B cell (primary cell): ENCODE data around the gene SREBF1. TPM values are rescaled to one million over a fixed set of nuclear protein-coding genes. Genes with fewer than 3 reads are reported as not detected.

Experiments used
- ATAC-seq: fragments of 200-7000 bp; cut with Tn5 transposase; one replicate; pipeline ENCODE4 v1.10.0; 2021; ENCODE audit warnings: low read depth, mild to moderate bottlenecking, moderate number of reproducible peaks, moderate library complexity
- CTCF ChIA-PET: fragments of 350-600 bp; sonication (Branson Sonifier 250); formaldehyde crosslinking; loops from one replicate; lab custom pipeline; 2021; ENCODE audit warnings: antibody characterized with exemption, inconsistent platforms; lab: Charles Lee
- POLR2A ChIA-PET: fragments of 350-600 bp; sonication (Branson Sonifier 250); formaldehyde crosslinking; loops from one replicate; lab custom pipeline; 2021; ENCODE audit warnings: antibody characterized with exemption; lab: Charles Lee
- DNase-seq: peaks from one replicate; pipeline ENCODE4 v3.0.0; 2013
- H2AFZ ChIP-seq: 2 replicates; pipeline ENCODE4 v1.6.1; 2012; ENCODE audit warnings: mild to moderate bottlenecking, low read depth, low read length; ENCODE audit not compliant: insufficient read depth, poor library complexity, severe bottlenecking
- H3K27ac ChIP-seq, 2 donors: 1 replicate in 1 of 2; 2 replicates in 1 of 2; pipeline ENCODE4 v1.5.1; 2012 to 2013; ENCODE audit warnings: low read length in 2 of 2, mild to moderate bottlenecking in 2 of 2, moderate library complexity in 1 of 2
- H3K27me3 ChIP-seq, 4 experiments: fragments of 200-600 bp in 1 of 4; sonication (generic) in 1 of 4; replicated peaks in 1 of 4; 1 replicate in 2 of 4; 2 replicates in 2 of 4; pipeline versions ENCODE4 v1.6.1 to v1.7.0; 2013 to 2016; ENCODE audit warnings: low read length in 3 of 4, mild to moderate bottlenecking in 2 of 4, mixed read lengths in 1 of 4, moderate library complexity in 1 of 4; ENCODE audit not compliant: insufficient read depth in 4 of 4, control insufficient read depth in 3 of 4; ENCODE audit errors: control extremely low read depth in 1 of 4
- H3K36me3 ChIP-seq, 2 experiments: replicated peaks in 1 of 2; 1 replicate in 1 of 2; 2 replicates in 1 of 2; pipeline versions ENCODE4 v1.6.1 to v1.7.1; 2013; ENCODE audit warnings: low read length in 1 of 2; ENCODE audit not compliant: insufficient read depth in 2 of 2, control insufficient read depth in 1 of 2; ENCODE audit errors: control extremely low read depth in 1 of 2, extremely low read depth in 1 of 2
- H3K4me1 ChIP-seq, 2 donors: fragments of 200-600 bp in 1 of 2; sonication (generic) in 1 of 2; 1 replicate in 1 of 2; 2 replicates in 1 of 2; pipeline versions ENCODE4 v1.5.1 to v1.6.1; 2013 to 2017; ENCODE audit warnings: low read length in 2 of 2; ENCODE audit not compliant: control insufficient read depth in 2 of 2, insufficient read depth in 2 of 2
- H3K4me2 ChIP-seq: replicated peaks from 2 replicates; pipeline ENCODE3; 2012; ENCODE audit warnings: mild to moderate bottlenecking, low read depth, low read length; ENCODE audit not compliant: poor library complexity, severe bottlenecking
- H3K4me3 ChIP-seq, 5 experiments: fragments of 200-600 bp in 1 of 5; sonication (generic) in 1 of 5; 1 replicate in 3 of 5; 2 replicates in 2 of 5; pipeline versions ENCODE4 v1.5.1 to v1.7.0; 2011 to 2016; ENCODE audit warnings: low read length in 4 of 5, mild to moderate bottlenecking in 4 of 5, low read depth in 2 of 5, control low read depth in 1 of 5, moderate library complexity in 1 of 5; ENCODE audit not compliant: insufficient read depth in 1 of 5; ENCODE audit errors: control extremely low read depth in 1 of 5, extremely low read depth in 1 of 5
- H3K79me2 ChIP-seq: fragments of 200-600 bp; sonication (generic); one replicate; pipeline ENCODE4 v1.6.0; 2016; ENCODE audit warnings: low read length; ENCODE audit not compliant: control insufficient read depth, insufficient read depth
- H3K9ac ChIP-seq: fragments of 200-600 bp; sonication (generic); 2 replicates; pipeline ENCODE4 v1.6.1; 2017; ENCODE audit warnings: mild to moderate bottlenecking, low read length, moderate library complexity
- H3K9me3 ChIP-seq, 3 donors: one replicate each; pipeline versions ENCODE4 v1.6.1 to v1.7.1; 2013; ENCODE audit warnings: low read length in 2 of 3; ENCODE audit not compliant: control insufficient read depth in 2 of 3, insufficient read depth in 1 of 3; ENCODE audit errors: control extremely low read depth in 1 of 3
- H4K20me1 ChIP-seq: 2 replicates; pipeline ENCODE4 v1.6.0; 2012; ENCODE audit warnings: mild to moderate bottlenecking, low read length; ENCODE audit not compliant: insufficient read depth, control insufficient read depth, poor library complexity, severe bottlenecking
- H3K27ac Mint-ChIP-seq: one replicate; pipeline ENCODE4 v1.8.0; 2021; ENCODE audit warnings: mixed read lengths
- H3K27me3 Mint-ChIP-seq: one replicate; pipeline ENCODE4 v1.8.0; 2021; ENCODE audit warnings: mixed read lengths
- H3K4me1 Mint-ChIP-seq: one replicate; pipeline ENCODE4 v1.8.0; 2021; ENCODE audit warnings: mixed read lengths
- H3K4me3 Mint-ChIP-seq: one replicate; pipeline ENCODE4 v1.8.0; 2021; ENCODE audit warnings: mixed read lengths
- H3K9me3 Mint-ChIP-seq: one replicate; pipeline ENCODE4 v1.8.0; 2022; ENCODE audit warnings: mixed read lengths; ENCODE audit not compliant: insufficient read depth
- CTCF ChIP-seq: fragments of 200-600 bp; IDR thresholded peaks from one replicate; pipeline ENCODE4 v1.8.0; 2022; ENCODE audit warnings: antibody characterized with exemption, mild to moderate bottlenecking
- EZH2 ChIP-seq: IDR thresholded peaks from 2 replicates; pipeline ENCODE4 v1.6.1; 2012; ENCODE audit warnings: borderline replicate concordance, low read depth, mild to moderate bottlenecking, moderate library complexity, low read length; ENCODE audit not compliant: insufficient read depth, poor library complexity, severe bottlenecking
- WGBS: methylation state at CpG from one replicate; pipeline ENCODE4 v1.1.5; 2013; ENCODE audit warnings: missing lambda C conversion rate; ENCODE audit not compliant: insufficient coverage; 5-methylcytosine and 5-hydroxymethylcytosine counted together
- intact Hi-C: fragments of 100-400 bp; cut with micrococcal nuclease; formaldehyde crosslinking; loops from one replicate; pipeline ENCODE4 v1.10.0; 2022
- polyA plus RNA-seq: library from polyadenylated mRNA; depleted of rRNA; stranded (reverse); fragments of >200 nt; gene quantifications from 2 replicates; pipeline ENCODE4 v1.2.3, GENCODE V29; 2012
- total RNA-seq, 2 donors: library from RNA; stranded (reverse); fragments of 120-200 nt in 1 of 2; gene quantifications; 1 replicate in 1 of 2; 2 replicates in 1 of 2; pipeline versions ENCODE4 v1.2.3 to v1.2.4, GENCODE V29; 2013 to 2022

The SREBF1 gene
- total and polyA plus RNA-seq, 2 donors (not counting 1 experiment from before 2014, with no cell fraction given) = 21.6 to 34.9 TPM

- H3K27me3 ChIP-seq = no peaks in the 10 kb centered on the region
- no peak overlapping the region for H3K4me3 Mint-ChIP-seq
- no peaks in the 10 kb centered on the region for H3K79me2 ChIP-seq
- intact Hi-C loops = no loop called here
- TF ChIP-seq EZH2 = no peak
- ChIA-PET POLR2A (interaction anchor here (0.6 kb wide), 1 partner anchor 1547 kb away, joined by 5 read pairs; no protein-coding TSS in a partner anchor), CTCF (interaction anchor here (1.1 to 2.7 kb wide), 4 partner anchors 12 to 70 kb away, joined by 3 to 19 read pairs (median 5); no protein-coding TSS in a partner anchor)
- H3K4me2 ChIP-seq = no peak overlapping the region
- no peak overlapping the region for H3K9ac ChIP-seq
- DNase-seq (no peak), ATAC-seq (no peak)
- no peak overlapping the region for H3K27ac ChIP-seq
- no peak overlapping the region for H3K27ac Mint-ChIP-seq
- H2AFZ ChIP-seq = no peak overlapping the region
- H4K20me1 ChIP-seq = no peaks in the 10 kb centered on the region
- H3K4me1 ChIP-seq = peaks cover 24 to 31% of the 10 kb centered on the region in 2 donors
- WGBS = 97% methylated on average over 8 of the region's 10 CpGs
- no peaks in the 10 kb centered on the region for H3K36me3 ChIP-seq
- H3K9me3 Mint-ChIP-seq = no peaks in the 10 kb centered on the region
- H3K9me3 ChIP-seq = no peaks in the 10 kb centered on the region
- no peaks in the 10 kb centered on the region for H3K27me3 Mint-ChIP-seq
- peaks cover 33% of the 10 kb centered on the region for H3K4me1 Mint-ChIP-seq
- H3K4me3 ChIP-seq = no peak overlapping the region
These were observed 11.7 kb upstream of the SREBF1 start for GRCh38 chr17:17848311-17849082.

- no peaks in the 10 kb centered on the region for H3K79me2 ChIP-seq
- no CpG with 5 or more reads among the region's 5 CpGs for WGBS
- H3K4me2 ChIP-seq = no peak overlapping the region
- Mint-ChIP-seq H3K27ac (no peak overlapping the region), H3K9me3 (no peaks in the 10 kb centered on the region), H3K4me1 (peaks cover 33% of the 10 kb centered on the region), H3K27me3 (no peaks in the 10 kb centered on the region), H3K4me3 (no peak overlapping the region)
- no peak overlapping the region for H3K9ac ChIP-seq
- H2AFZ ChIP-seq = no peak overlapping the region
- POLR2A ChIA-PET = interaction anchor here (0.6 kb wide), 1 partner anchor 1547 kb away, joined by 5 read pairs; no protein-coding TSS in a partner anchor
- DNase-seq (no peak), ATAC-seq (no peak)
- no peaks in the 10 kb centered on the region for H3K27me3 ChIP-seq
- no peak for TF ChIP-seq CTCF
- TF ChIP-seq EZH2 = no peak
- H4K20me1 ChIP-seq = no peaks in the 10 kb centered on the region
- intact Hi-C loops = no loop called here
- no peak overlapping the region for H3K27ac ChIP-seq
- no peak overlapping the region for H3K4me3 ChIP-seq
- no peaks in the 10 kb centered on the region for H3K36me3 ChIP-seq
- peaks cover 24 to 31% of the 10 kb centered on the region in 2 donors for H3K4me1 ChIP-seq
- CTCF ChIA-PET = interaction anchor here (0.5 to 1.3 kb wide), 3 partner anchors 14 to 183 kb away, joined by 3 to 4 read pairs (median 3); no protein-coding TSS in a partner anchor
- no peaks in the 10 kb centered on the region for H3K9me3 ChIP-seq
These were observed 10.9 kb upstream of the SREBF1 start for GRCh38 chr17:17847726-17848125.
